Stimulated activated CD4-positive, alpha-beta T cell treated with anti-CD3 and anti-CD28 coated beads, Interleukin-4, amount 100 ng/mL, for 4 hours (primary cell): Measurements from ENCODE around the gene AFG3L2.
"Not testable (repeated sequence)": the region's sequence is repeated elsewhere in the genome, so short reads cannot be mapped to it uniquely, and the experiment has no call there.

Source experiments
- DNase-seq, 2 experiments: peaks; one replicate each; pipeline ENCODE4 v3.0.0-alpha.2; 2020

The AFG3L2 gene

DNA sequence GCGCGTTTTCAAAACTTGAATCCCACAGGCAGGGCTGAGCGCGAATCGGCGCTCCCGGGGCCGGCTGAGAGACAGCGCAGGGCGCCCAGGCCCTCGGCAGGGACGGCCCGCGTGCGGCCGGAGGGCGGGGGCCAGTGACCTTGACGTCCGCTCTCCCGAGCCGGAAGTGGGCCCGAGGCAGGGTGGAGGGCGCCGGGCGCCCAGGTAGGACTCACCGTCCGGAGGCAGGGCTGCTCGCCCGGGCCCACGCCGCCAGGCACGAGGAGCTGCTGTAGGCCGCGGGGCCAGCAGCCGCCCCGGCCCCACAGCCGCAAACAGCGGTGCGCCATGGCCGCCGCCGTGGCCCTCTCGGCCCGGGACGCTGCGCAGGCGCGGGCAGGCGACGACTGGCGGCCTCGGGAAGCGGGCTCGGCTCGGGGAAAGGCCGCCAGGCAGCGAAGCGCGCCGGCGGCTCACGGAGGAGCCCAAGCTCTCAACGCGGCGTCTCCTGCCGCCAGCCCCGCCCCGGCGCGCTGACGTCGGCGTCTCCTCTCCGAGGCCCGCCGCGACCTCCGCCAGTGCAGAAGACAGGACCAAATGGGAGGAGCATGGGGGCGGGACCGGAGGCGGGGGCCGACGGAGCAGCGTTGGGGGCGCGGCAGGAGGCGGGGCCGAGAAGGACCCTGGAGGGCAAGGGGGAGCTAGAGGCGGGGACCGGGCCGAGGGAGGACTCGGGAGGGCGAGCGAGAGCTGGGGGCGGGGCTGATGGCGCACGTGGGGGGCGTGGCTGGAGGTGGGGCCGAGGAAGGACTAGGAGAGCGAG is at the start of gene AFG3L2:
AFG3L2 (minus strand) TSS at position 474 of the 802 bp plus-strand sequence; CDS start at position 329, 145 bp downstream.
- peak; percentile 100 for DNase-seq

DNA sequence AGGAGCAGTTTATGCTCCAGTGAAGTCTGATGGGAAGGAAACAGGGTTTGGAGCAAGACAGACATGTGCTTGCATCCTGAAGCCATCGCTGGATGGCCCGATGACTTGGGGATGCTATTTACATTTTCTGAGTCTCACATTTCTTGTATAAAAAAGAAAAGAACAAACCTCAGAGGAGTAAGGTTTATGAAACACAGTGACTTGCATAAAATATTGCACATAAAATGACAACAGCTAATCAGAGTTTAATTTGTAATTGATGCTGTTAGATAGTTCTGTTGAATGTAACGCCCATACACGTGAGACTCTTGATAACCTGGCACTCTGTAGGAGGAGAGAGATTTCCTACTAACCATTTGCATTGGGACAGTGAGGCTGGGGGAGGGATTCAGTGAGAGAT is 47.2 kb upstream of the AFG3L2 start:
- no peak for DNase-seq

DNA sequence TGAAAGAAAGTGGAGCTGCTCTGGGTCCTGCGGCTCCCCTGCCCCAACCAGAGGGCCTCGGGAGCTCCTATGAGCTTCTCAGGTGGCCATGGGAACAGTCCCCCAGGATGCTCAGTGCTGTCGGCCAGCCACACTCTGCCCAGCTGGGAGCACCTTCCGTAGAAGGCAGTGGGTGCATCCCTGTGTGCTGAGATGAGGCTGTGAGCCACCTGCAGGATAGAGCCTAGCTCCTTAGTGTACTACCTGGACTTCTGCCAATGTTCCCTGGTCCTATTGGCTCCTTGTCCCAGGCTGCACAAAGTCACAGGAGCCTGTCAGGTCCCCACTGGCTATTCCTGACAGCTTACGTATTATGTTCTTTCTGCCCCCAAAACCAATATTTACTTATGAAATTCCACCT is 46.8 kb upstream of the AFG3L2 start:
- DNase-seq, result no peak

DNA sequence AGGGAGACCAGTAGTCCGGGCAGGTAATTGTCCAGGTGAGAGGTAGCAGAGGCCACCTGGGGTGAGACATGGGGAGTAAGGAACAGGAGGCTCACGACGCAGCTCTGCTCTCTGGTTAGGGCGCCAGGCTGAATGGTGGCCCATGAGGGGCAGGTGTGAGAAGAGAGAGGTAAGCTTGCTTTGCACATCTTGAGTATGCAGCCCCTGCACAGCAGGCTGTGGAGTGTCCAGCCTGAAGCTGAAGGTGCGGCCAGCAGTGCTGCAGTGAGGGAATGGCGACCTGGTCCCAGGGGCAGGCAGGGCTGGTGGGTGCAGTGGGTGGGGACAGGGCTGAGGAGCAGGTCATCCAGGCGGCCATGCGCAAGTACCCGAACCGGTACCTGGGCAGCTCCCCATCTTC is 46.4 kb upstream of the AFG3L2 start:
- no peak for DNase-seq

DNA sequence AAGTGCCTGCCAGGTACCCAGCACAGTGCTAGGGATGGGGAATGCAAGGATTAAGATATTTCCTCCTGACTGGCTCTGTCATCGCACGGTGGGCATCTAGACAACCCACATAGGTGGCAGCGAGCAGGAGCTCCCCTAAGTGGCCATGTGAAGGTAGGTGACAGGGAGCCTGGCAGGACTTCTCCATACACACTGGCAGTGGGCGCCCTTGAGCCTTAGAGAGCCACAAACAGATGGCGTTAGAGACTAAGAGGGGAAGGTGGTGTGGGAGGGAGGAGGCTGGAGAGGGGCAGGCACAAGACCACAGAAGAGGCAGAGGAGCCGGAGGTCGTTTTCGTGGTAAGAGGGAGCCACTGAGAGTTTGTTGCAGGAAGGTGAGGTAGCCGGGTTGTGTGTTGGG is 45.9 kb upstream of the AFG3L2 start:
- DNase-seq, result no peak

DNA sequence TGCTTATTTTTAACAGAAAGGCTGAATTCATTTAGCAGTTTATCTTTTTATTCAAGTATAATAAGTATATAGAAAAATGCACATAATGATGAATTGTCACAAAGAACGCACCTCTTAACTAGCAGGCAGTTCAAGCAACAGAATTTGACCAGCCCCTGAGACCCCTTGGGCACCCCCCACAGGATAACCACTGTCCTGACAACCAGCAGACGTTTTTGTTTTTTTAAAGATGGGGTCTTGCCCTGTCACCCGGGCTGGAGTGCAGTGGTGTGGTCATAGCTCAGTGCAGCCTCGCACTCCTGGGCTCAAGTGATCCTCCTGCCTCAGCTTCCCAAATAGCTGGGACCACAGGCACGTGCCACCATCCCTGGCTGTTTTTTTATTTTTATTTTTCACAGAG is 44.7 kb upstream of the AFG3L2 start:
- DNase-seq, result no peak

DNA sequence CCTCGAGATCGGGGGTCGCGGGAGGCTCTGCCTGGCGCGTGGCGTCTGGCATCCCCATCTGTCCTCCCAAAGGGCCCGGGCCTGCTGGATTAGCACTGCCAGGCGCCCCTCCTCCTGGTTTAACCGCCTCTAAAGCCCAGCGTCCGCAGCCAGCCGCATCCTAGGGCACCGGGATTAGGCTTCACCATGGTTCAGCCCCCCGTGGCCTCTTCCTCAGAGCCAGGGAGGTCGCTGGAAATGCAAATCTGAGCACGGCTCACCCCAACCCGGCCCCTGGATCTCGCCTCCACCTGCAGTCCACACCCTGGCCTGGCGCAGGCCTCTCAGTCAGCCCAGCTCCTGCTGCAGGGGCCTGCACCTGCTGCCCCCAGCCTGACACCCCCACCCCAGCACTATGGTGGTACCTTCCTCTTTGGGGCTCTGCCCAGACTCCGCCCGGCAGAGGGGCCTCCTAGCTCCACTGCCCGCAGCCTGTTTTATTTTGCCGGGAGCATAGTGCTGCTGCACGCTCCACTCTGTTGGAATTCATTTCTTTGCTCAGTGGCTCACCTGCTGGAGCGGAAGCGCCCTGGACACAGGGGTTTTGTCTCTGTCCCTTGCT is 43.9 kb upstream of the AFG3L2 start:
- peak in 1 of 2 experiments; percentile 2 for DNase-seq

DNA sequence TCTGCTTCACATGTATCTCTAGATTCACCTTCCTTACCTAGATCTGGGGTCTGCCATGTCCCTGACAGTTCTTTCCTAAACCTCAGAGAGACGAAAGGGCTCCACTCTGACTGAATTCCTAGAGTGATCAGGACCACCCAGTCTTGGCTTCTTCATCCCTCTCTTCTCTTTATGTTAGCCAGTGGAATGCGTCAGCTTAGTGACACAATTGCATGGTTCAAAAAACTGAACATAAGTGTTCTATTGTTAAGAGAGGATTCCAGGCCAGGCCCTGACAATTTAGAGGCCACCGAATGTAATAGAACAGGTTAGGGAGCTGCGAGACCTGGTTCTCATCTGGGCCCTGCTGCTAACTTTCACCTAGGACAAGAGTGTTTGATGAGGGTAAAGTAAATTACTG is 40.7 kb upstream of the AFG3L2 start:
- no peak for DNase-seq

DNA sequence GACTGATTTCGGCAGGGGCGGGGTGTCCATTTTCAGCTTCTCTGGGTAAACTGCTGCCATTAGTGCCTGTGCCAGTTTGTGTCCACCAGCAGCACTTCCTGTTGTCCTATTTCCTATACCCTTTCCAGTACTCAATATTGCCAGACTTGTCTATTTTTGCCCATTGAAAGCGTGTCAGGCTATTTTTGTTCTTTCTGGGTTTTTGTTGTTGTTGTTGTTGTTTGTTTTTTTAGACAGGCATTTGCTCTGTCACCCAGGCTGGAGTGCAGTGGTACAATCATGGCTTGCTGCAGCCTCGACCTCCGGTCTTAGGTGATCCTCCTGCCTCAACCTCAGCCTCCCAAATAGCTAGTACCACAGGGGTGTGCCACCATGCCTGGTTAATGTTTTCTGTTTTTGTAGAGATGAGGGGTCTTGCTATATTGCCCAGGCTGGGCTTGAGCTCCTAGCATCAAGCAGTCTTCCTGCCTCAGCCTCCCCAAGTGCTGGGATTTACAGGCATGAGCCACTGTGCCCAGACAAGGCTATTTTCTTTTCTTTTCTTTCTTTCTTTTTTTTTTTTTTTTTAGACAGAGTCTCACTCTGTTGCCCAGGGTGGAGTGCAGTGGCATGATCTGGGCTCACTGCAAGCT is 39.2 kb upstream of the AFG3L2 start:
- DNase-seq, result no peak

DNA sequence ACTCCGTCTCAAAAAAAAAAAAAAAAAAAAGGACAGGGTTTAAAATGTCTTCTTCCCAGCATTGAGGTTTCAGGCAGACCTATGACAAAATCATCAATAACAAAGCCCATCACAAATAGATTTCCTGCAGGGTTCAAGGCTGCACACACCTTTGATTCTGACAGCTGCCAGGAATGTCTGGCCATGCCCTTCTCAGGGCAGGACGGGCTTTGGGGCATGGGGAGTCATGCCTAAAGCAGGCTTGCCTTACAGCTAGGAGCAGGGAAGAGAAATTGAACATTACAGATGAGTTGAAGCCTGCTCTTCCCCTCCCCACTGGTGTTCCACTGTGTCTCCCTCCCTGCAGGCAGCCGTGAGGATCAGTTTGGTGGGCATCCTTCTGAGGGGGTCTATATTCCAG is 34.4 kb upstream of the AFG3L2 start:
- DNase-seq, result no peak

DNA sequence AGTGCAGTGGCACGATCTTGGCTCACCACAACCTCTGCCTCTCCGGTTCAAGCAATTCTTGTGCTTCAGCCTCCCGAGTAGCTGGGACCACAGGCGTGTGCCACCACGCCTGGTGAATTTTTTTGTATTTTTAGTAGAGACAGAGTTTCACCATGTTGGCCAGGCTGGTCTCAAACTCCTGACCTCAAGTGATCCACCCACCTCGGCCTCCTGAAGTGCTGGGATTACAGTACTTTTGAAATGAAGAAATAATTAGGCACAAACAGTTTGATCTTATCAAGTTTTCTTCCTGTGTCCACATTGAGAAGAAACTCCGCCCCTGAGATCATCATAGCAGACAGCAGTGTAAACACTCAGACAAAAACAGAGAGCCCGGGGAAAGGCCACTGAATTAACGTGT is 33.7 kb upstream of the AFG3L2 start:
- not testable (repeated sequence) for DNase-seq

DNA sequence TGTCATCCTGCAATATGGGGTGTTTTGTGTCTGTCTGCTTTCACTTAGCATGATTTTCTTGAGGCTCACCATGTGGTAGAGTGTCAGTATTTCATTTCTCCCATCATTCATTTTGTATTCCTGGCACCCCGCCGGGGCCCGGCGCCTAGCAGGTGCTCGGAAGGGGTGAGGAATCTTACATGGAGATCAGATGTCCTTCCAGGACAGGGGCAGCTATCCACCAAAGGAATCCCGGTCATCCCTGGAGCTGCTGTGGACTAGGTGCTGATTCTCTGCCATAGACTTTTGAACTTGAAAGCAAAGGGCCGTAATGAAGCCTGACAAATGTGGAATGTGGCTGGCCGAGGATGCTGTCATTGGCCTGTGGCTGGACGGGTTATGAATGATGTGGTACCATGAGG is 33.1 kb upstream of the AFG3L2 start:
- DNase-seq, result no peak

DNA sequence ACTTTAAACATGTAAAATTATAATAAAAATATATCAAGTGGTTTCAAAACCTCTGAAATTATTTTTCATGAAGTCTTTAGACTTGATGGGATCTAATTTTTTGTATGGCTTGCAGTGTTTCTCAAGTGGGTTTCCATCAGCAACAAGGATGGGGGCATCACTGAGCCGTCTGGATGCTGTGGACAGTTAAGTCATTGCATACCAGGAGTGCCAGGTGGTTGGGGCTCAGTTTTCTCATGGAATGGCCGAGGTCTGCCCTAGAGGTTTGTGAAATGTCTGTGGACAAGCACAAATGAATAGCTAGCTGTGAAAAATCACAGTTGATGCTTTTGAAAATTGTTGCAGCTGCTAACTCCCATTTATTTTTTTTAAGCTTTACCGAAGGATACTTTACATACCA is 32.4 kb upstream of the AFG3L2 start:
- no peak for DNase-seq

DNA sequence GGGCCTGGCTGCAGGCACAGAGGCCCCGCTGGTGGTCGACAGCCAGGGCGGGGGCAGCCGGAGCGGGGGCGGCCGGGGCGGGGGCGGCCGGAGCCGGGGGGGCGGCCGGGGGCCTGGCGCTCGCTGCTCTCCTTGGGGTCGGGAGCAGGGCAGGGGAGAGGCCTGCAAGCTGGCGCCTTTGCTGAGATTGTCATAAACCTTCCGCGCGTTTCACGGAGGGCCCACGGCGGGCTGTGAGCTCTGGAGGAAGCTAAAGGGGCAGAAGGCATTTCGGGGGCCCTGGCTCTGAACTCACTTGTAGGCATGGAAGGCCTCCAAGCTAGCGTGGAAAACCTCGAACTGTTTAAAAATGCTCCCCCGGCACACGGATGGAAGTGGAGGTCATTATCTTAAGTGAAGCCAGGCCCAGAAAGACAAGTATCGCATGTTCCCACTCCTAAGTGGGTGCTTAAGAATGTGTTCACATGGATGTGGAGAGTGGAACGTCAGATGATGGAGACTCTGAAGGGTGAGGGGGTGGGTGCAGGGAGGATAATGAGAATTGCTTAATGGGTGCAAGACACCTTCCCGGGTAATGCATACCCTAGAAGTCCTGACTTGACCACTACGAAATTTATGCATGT is 31.3 kb upstream of the AFG3L2 start:
- peak in 1 of 2 experiments; percentile 6 for DNase-seq

DNA sequence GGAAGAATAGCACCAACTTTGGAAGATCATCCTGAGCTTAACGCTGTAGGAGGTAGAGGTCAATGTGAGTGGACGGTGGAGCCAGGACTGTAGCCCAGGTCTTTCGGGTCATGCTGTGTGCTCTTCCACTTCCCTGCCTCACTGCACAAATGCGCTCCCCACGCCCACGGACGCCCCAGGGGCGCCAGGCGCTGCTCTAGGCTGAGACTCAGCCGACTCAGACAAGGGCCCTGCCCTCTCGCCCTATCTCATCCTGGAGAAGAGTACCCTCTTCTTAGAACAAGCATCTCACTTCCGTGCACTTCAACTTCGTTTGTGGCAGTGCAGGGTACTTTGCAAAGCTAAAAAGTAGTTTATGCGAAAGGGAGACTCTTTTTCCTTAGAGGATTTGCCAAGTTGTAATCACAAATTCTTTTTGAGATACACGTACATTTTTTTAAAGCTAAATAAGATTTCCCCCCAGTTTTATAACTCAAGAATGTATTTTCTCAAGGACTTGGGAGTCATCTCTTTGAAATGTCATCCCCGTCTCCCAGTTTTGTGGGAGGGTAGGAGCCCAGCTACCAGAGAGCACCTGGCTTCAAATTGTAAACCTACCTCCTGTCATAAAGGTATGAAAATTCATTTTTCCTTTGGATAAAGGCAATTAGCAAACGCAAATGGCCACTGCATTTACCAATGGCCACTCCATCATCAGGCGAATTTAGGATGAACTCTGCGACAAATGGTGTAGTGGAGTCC is 29.5 kb upstream of the AFG3L2 start:
- DNase-seq, result peak in 1 of 2 experiments; percentile 11

DNA sequence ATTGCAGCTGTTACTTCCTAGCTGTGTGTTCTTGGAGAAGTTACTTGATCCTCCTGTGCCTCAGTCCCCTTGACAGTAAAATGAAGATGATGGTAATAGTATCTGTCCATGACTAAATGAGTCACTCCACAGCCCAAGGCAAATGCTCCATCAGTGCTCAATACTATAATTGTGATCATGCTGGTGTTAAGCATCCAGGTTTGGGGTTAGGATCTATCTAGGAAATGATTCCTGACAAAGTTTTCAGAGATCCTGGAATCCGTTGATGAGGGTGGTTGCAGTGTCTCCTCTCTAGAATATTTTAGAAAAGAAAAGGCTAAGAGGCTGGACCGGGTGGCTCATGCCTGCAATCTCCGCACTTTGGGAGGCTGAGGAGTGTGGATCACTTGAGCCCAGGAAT is 28.0 kb upstream of the AFG3L2 start:
- no peak for DNase-seq

DNA sequence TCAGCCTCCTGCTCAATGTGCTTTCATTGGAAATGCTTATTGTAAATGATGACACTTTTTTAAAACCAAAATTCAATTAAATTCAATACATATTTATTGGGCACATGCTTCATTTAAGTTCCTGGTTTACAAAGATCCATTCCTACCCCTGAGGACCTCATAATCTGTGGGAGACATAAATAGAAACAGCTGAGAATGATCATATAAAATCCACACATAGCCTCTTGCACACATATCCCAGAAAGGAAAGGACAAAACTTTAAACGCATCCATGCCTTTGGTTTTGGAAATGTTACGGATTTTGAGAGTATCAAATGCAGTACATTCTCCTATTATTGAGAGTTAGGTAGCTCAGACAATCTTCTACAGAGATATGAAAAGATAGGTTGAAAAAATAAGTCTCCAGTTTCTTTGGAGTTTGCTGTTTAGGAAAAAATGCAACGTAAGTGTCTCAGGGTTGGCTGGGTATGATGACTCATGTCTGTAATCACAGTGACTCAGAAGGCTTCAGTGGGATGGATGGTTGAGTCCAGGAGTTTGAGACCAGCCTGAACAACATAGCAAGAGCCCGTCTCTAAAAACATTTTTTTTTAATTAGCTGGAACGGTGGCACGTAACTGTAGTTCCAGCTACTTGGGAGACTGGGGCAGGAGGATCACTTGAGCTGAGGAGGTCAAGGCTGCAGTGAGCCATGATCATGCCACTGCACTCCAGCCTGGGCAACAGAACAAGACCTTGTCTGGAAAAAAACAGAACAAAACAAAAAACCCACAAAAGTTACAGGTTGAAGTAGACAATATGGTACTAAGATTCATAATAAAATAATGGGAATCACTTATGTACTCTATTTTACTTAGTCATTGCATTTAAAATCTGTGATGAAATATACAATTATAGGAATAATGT is 26.8 kb upstream of the AFG3L2 start:
- DNase-seq, result no peak

DNA sequence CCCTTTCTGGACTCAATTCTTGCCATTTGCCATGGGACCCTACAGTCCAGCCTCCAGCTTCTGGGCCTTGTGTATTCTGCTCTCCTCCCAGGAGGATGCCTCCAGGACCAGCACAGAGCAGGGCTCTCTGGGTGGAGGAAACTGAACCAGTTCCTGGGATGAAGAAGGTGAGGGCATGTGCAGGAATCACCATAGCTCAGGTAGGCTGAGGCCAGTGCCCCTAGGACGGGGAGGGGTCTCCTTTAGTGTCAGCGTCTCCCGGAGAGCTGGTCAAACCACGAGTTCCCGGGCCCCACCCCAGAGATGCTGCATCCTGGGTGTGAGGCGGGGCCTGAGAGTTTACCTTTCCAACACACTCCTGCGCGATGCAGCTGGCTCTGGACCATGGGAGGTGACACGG is 24.9 kb upstream of the AFG3L2 start:
- DNase-seq, result no peak

DNA sequence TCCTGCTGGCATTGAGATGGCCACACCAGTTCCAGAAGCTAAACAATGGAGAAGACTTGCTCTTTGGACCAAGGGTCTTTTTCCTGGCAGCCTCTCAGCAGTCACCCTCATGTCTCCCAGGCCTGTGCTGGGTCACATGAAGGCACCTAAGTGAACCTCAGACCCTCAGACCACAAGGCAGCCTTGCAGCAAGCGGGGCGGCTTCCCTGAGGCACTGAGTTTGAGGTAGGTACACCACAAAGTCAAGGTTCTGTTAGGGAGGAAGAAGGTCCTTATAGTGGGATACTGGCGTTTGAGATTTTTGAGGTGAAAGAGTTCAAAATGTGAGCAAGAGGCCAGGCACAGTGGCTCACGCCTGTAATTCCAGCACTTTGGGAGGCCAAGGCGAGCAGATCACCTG is 22.2 kb upstream of the AFG3L2 start:
- no peak for DNase-seq

DNA sequence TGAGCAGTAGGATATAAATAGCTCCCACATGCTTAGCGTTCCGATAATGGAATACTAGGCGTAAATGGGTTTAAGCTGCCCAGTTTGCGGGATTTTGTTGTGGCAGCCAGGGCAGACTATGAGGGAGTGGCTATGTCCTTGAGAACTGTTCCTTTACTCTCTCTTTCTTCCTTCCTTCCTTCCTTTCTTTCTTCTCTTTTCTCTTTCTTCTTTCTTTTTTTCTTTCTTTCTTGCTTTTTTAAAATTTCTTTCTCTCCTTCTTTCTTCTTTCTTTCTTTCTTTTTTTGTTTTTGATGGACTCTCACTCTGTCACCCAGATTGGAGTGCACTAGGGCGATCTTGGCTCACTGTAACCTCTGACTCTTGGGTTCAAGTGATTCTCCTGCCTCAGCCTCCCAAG is 21.6 kb upstream of the AFG3L2 start:
- no peak for DNase-seq

DNA sequence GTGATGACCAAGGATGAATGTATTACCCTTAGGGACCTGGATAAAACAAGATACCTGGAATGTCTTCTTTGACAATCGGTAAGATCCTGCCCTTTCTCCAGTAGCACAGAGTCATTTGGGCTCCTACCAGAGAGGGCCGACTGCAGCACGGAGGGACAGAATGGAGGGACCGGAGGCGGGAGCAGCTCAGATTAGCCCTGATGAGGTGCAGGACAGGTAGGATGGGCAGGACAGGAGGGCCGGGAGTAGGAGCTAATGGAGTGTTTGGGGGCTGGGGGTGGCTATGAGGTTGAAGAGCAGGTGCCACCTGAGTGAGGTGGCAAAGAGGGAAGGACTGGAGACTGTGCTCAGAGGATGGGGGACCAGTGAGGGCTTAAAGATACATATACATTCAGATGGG is 20.8 kb upstream of the AFG3L2 start:
- DNase-seq, result no peak

DNA sequence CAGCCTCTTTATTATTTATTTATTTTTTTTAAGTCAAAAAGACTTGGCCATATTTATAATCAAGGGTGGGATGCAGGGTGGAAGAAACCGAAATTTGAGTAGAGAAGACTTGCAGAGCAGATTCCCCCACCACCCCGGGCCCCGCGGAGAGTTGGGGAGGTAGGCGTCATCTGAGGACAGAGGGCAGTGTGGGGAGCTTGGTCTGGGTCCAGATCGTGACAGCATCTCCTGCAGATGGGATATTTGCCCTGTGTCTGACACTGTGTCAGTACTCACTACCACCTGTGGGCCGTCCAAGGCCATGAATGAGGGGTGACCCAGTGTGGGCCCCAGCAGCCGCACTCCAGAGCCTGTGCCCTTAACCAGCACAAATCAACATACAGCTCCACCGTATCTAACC is 20.2 kb upstream of the AFG3L2 start:
- no peak for DNase-seq
